Measurements from ENCODE around the gene FNDC3A. TPM values are rescaled to one million over a fixed set of nuclear protein-coding genes. Genes with fewer than 3 reads are reported as not detected.
A peak's percentile ranks its signal among the peaks of the same experiment; 100 is the strongest.

Gene FNDC3A
- total RNA-seq, 4 donors from 2014 or later, result 37.0 to 39.4 (median 38.6) TPM

DNA sequence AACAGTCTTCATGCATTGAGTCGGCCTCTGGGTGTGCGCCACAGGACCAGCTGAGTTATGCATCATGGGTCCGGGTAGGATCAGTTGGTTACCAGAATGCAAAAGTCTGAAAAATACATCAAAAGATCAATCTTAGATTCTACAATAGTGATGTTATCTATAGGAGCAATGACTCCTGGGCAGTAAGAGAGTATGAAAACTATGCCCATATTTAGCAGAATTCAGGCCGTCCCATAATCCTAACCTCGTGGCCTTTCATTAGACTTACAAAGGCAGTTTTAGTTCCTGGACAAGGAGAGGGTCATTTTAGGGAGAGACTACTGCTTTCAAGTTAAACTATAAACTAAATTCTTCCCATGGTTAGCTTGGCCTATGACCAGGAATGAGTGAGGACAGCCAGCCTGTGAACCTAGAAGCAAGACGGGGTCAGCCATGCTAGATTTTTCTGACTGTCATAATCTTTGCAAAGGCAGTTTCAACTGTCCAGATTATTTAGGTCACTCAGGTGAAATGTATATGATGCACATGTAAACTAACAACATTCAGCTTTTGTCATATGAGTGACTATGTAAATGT lies 260.2 kb downstream of the FNDC3A start:
- no peak overlapping the region for H3K27ac ChIP-seq (replicated peaks in 1 of 4)
- no peaks in the 10 kb centered on the region for H3K27me3 ChIP-seq
- no peak for DNase-seq (ENCODE audit: extremely low spot score)
- H3K9me3 ChIP-seq, result no peaks in the 10 kb centered on the region
- no peaks in the 10 kb centered on the region for H3K36me3 ChIP-seq
- no peak overlapping the region for H3K4me3 ChIP-seq
- WGBS, result 88% methylated on average over 6 of the region's 6 CpGs
- H3K4me1 ChIP-seq, result no peaks in the 10 kb centered on the region
- TF ChIP-seq POLR2A (IDR thresholded peaks at IDR 0.05; ENCODE audit: low read depth), result no peak
- no peak for TF ChIP-seq POLR2AphosphoS5 (IDR thresholded peaks at IDR 0.05)
- TF ChIP-seq, protein P1, sequence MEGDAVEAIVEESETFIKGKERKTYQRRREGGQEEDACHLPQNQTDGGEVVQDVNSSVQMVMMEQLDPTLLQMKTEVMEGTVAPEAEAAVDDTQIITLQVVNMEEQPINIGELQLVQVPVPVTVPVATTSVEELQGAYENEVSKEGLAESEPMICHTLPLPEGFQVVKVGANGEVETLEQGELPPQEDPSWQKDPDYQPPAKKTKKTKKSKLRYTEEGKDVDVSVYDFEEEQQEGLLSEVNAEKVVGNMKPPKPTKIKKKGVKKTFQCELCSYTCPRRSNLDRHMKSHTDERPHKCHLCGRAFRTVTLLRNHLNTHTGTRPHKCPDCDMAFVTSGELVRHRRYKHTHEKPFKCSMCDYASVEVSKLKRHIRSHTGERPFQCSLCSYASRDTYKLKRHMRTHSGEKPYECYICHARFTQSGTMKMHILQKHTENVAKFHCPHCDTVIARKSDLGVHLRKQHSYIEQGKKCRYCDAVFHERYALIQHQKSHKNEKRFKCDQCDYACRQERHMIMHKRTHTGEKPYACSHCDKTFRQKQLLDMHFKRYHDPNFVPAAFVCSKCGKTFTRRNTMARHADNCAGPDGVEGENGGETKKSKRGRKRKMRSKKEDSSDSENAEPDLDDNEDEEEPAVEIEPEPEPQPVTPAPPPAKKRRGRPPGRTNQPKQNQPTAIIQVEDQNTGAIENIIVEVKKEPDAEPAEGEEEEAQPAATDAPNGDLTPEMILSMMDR (IDR thresholded peaks at IDR 0.05), result no peak
- no peak for TF ChIP-seq EP300 (IDR thresholded peaks at IDR 0.05)
- intact Hi-C loops (cut with DNase I), result no loop called here

GRCh38 chr13:49238621-49239020 lies 262.9 kb downstream of the FNDC3A start:
- Histone ChIP-seq H3K4me3 (no peak overlapping the region), H3K36me3 (no peaks in the 10 kb centered on the region), H3K4me1 (no peaks in the 10 kb centered on the region), H3K27ac (replicated peaks in 1 of 4) (no peak overlapping the region), H3K9me3 (no peaks in the 10 kb centered on the region), H3K27me3 (no peaks in the 10 kb centered on the region)
- DNase-seq (ENCODE audit: extremely low spot score), result no peak
- no peak for TF ChIP-seq POLR2AphosphoS5 (IDR thresholded peaks at IDR 0.05)
- TF ChIP-seq, protein P1 (IDR thresholded peaks at IDR 0.05), result no peak
- no peak for TF ChIP-seq EP300 (IDR thresholded peaks at IDR 0.05)
- no peak for TF ChIP-seq POLR2A (IDR thresholded peaks at IDR 0.05; ENCODE audit: low read depth)
- 100% methylated on average over 2 of the region's 2 CpGs for WGBS
- intact Hi-C loops (cut with DNase I), result no loop called here

DNA sequence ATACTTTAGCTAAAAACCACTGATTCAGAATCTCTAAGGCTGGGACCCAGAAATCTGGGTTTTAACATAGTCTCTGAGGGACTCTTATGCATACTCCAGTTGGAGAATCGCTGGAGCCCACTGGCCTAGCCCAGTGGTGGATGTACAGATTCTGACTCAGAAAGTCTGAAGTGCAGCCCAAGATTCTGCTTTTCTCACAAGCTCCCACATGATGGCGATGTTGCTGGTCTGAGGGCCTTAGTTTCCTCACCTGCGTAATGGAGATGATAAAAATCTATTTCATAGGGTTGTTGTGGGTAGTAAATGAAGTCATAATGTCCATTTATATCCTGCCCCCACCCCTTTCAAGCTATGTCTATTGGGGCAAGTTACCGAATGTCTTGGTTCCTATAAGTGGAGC lies 264.3 kb downstream of the FNDC3A start:
- DNase-seq (ENCODE audit: extremely low spot score), result no peak
- H3K4me3 ChIP-seq, result no peak overlapping the region
- H3K27me3 ChIP-seq, result no peaks in the 10 kb centered on the region
- WGBS, result 49% methylated on average over 4 of the region's 4 CpGs
- no peaks in the 10 kb centered on the region for H3K9me3 ChIP-seq
- H3K27ac ChIP-seq (replicated peaks in 1 of 4), result no peak overlapping the region
- H3K4me1 ChIP-seq, result no peaks in the 10 kb centered on the region
- intact Hi-C loops (cut with DNase I), result loop anchor here (10.0 kb wide), 1 partner anchor 265 kb away; the partner anchor contains the start of gene FNDC3A
- H3K36me3 ChIP-seq, result no peaks in the 10 kb centered on the region
- no peak for TF ChIP-seq EP300 (IDR thresholded peaks at IDR 0.05)
- TF ChIP-seq POLR2A (IDR thresholded peaks at IDR 0.05; ENCODE audit: low read depth), result no peak
- TF ChIP-seq, protein P1 (IDR thresholded peaks at IDR 0.05), result peak; percentile 26 to 46 (median 31)

GRCh38 chr13:49241296-49241695 lies 265.6 kb downstream of the FNDC3A start:
- H3K27me3 ChIP-seq, result no peaks in the 10 kb centered on the region
- intact Hi-C loops (cut with DNase I), result loop anchor here (10.0 kb wide), 1 partner anchor 266 kb away; the partner anchor contains the start of gene FNDC3A
- H3K36me3 ChIP-seq, result no peaks in the 10 kb centered on the region
- no peak for TF ChIP-seq POLR2A (IDR thresholded peaks at IDR 0.05; ENCODE audit: low read depth)
- TF ChIP-seq POLR2AphosphoS5 (IDR thresholded peaks at IDR 0.05), result no peak
- no peak for TF ChIP-seq EP300 (IDR thresholded peaks at IDR 0.05)
- TF ChIP-seq, protein P1 (IDR thresholded peaks at IDR 0.05), result no peak
- no peak overlapping the region for H3K27ac ChIP-seq (replicated peaks in 1 of 4)
- H3K4me1 ChIP-seq, result no peaks in the 10 kb centered on the region
- H3K4me3 ChIP-seq, result no peak overlapping the region
- 80% methylated on average over 7 of the region's 7 CpGs for WGBS
- H3K9me3 ChIP-seq, result no peaks in the 10 kb centered on the region
- DNase-seq (ENCODE audit: extremely low spot score), result no peak

DNA sequence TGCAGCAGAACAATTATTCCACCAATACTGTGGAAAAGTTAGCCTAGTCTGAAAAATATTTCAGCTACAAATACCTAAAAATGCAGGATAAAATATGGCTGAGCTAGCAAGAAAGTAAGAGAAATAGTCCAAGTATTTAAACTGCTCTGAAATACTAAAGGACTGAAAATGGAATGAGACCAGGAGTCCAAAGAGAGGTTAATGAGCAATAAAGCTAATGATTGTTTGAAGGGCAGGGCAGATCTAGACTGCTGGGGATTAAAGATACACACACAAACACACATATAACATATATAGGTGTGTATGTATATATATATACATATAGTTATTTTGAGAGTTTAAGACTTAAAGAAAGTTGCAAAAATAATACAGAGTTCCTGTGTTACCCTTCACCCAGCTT lies 269.4 kb downstream of the FNDC3A start:
- DNase-seq (ENCODE audit: extremely low spot score), result no peak
- H3K27ac ChIP-seq (replicated peaks in 1 of 4), result no peak overlapping the region
- intact Hi-C loops (cut with DNase I), result loop anchor here (10.0 kb wide), 1 partner anchor 270 kb away; the partner anchor contains the start of gene FNDC3A
- no peak overlapping the region for H3K4me3 ChIP-seq
- TF ChIP-seq, protein P1 (IDR thresholded peaks at IDR 0.05), result no peak
- TF ChIP-seq EP300 (IDR thresholded peaks at IDR 0.05) (no peak), POLR2A (IDR thresholded peaks at IDR 0.05; ENCODE audit: low read depth) (no peak), POLR2AphosphoS5 (IDR thresholded peaks at IDR 0.05) (no peak)
- H3K9me3 ChIP-seq, result no peaks in the 10 kb centered on the region
- H3K36me3 ChIP-seq, result peaks cover 0 to 5% (median 0%) of the 10 kb centered on the region in 4 donors
- H3K27me3 ChIP-seq, result no peaks in the 10 kb centered on the region
- H3K4me1 ChIP-seq, result peaks cover 18 to 26% (median 25%) of the 10 kb centered on the region in 4 donors

All from esophagus muscularis mucosa (tissue), 4 donors.